Measurements from ENCODE around the gene WDR48.

GRCh38 chr3:39139442-39139841 is 87.6 kb downstream of the WDR48 start:
- TF ChIP-seq CTCF (IDR thresholded peaks at IDR 0.05) (no peak), POLR2AphosphoS5 (IDR thresholded peaks at IDR 0.05) (no peak)
